NCI-H187 (cell line): ENCODE results near the gene ANKRD33B.
"Not testable (repeated sequence)": the region's sequence is repeated elsewhere in the genome, so short reads cannot be mapped to it uniquely, and the experiment has no call there.

Experiments
- DNase-seq, 2 experiments: peaks; one replicate each; lab custom pipeline; 2025; lab: John Stamatoyannopoulos, UW

ANKRD33B gene

GRCh38 chr5:10563945-10564837 lies at the start of gene ANKRD33B:
TSS of gene ANKRD33B (plus strand) at chr5:10564070. CDS start at chr5:10564468, 398 bp downstream.
- DNase-seq: no peak

DNA sequence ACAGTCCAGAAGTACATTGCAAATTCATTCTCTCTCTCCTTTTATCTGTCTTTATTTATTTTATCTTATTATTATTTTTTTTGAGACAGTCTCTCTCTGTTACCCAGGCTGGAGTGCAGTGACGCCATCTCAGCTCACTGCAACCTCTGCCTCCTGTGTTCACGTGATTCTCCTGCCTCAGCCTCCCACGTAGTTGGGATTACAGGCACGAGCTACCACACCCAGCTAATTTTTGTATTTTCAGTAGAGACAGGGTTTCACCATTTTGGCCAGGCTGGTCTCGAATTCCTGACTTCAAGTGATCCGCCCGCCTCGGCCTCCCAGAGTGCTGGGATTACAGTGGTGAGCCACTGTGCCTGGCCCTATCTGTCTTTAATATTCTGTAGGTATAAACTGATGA lies 49.3 kb upstream of the ANKRD33B start:
- not testable (repeated sequence) for DNase-seq

DNA sequence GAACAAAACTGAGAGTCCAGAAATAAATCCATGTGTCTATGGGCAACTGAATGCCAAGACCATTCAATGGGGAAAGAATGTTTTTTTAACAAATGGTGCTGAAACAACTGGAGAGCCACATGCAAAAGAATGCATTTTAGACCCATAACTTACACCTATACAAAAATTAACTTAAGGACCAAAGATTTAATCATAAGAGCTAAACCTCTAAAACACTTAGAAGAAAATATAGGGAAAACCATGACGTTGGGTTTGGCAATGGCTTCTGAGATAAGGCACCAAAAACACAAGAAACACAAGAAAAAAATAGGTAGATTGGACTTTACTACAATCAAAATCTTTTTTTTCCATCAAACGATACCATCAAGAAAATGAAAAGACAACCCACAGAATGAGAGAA lies 48.4 kb upstream of the ANKRD33B start:
- no peak for DNase-seq

DNA sequence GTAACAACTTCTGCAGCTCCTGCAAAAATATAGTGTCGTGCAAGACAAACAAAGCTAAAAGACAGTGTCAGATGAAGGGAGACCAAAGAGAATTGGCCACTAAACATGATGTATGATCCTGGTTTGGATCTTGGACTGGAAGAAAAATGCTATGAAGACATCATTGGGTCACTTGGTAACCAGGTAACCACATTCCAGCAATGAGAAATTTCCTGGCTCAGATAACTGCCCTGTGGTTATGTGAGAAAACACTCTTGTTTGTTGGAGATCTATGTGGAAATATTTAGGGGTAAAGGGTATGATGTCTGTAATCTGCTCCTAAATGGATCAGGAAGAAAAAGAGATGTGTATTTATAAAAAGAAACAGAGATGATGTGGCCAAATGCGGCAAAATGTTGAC lies 45.5 kb upstream of the ANKRD33B start:
- DNase-seq: no peak

DNA sequence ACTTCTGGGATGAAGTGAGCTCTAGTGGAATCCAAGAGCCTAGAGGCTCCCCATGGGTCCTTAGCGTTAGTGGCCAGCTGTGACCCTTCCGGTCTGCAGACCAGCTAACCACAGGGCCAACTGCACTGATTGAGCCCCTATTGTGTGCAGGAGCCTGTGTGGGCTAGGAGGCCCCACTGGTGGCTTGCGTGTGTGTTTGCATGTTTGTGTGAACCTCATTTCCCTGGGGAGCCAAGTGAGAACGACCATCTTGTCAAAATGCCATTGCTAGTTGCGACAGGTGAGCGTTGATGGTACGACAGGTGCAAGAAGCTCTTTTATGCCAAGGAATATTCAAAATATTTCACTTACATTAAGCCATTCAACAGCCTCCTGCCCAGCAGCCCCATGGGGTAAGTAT lies 44.1 kb upstream of the ANKRD33B start:
- peak in 1 of 2 experiments; percentile 29 for DNase-seq

DNA sequence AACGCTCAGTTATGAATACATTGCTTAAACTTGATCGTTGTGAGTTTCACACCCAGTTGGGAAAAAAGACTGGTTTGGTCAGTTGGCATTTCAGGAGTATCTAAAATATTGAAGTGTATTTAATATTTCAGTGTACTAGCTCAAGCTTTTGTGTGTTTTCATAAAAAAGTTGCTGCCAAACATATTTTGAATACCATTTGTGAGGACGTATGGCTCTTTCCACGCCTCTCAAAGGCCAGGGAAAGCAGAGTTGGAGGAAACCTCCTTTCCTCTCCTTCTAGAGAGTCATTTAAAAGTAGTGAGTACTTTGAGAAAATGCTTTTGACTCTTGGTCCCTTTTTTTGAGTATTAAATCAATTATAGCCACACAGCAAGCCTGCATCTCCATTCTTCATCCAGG lies 43.2 kb upstream of the ANKRD33B start:
- no peak for DNase-seq

GRCh38 chr5:10521466-10522223 lies 42.2 kb upstream of the ANKRD33B start:
- DNase-seq: no peak

GRCh38 chr5:10522224-10522611 lies 41.7 kb upstream of the ANKRD33B start:
- no peak for DNase-seq

GRCh38 chr5:10524376-10525123 lies 39.3 kb upstream of the ANKRD33B start:
- no peak for DNase-seq

- no peak for DNase-seq
Measured at GRCh38 chr5:10525124-10525495, 38.8 kb upstream of the ANKRD33B start.

- no peak for DNase-seq
Measured at GRCh38 chr5:10527281-10527950, 36.5 kb upstream of the ANKRD33B start.

DNA sequence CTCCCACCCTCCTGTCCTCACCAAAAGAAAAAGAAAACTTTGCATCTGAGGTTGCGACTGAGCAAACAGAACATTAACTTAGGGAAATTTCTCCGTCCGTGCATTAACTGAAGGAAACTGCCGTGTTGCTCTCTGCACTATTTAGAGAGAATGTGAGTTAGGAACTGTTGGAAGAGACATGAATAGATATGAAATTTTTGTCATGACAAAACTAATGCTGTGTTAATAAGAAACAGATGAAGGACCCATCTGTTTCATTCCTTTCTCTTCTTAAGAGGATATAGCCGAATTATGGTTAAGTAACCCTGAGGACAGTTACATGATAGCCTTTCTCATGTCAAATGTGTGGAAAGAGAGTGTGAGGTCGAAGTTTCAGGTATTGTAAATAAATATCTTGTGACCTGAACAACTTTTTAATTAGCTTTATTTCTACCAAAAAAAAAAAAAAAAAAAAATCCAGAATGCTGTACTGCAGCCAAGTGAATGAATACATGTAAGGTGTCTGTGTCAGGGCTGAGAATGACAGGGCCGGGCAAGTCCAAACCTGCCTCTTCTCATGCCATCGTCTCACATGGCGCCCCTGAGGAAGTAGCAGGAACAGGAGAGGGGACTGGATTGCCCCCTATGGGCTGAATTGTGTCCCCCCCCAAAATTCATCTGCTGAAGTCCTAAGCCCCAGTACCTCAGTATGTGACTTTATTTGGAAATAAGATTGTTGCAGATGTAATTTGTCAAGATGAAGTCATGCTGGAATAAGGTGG lies 35.6 kb upstream of the ANKRD33B start:
- peak in 1 of 2 experiments; percentile 14 for DNase-seq

DNA sequence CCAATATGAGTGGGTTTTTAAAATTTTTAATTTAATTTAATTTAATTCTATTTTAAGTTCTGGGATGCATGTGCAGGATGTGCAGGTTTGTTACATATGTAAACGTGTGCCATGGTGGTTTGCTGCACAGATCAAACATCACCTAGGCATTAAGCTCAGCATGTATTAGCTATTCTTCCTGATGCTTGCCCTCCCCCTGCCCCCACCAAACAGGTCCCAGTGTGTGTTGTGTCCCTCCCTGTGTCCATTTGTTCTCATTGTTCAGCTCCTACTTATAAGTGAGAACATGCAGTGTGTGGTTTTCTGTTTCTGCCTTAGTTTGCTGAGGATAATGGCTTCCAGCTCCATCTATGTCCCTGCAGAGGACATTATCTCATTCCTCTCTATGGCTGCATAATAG lies 35.0 kb upstream of the ANKRD33B start:
- DNase-seq: no peak

GRCh38 chr5:10530601-10531320 lies 33.1 kb upstream of the ANKRD33B start:
- DNase-seq: no peak

GRCh38 chr5:10532421-10532820 lies 31.4 kb upstream of the ANKRD33B start:
- DNase-seq: no peak

DNA sequence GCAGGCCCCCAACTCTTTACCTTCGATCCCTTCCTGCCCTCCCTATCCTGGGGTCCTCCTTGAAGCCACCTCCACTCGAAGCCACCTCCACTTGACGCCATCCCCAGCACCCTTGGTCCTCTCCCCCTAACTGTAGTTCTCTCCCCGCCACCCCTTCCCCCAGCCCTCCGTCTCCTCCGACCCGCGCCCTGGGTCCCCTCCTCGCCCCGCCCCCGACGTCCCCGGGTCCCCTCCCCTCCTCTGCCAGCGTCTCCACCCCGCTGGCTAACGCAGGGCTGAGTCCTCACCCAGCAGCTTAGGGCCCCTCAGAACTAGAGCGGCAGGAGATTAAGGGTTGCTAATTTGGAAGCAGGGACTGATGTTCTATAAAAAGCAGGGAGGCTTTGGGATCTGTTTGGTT lies 30.6 kb upstream of the ANKRD33B start:
- no peak for DNase-seq

GRCh38 chr5:10534561-10535530 lies 29.0 kb upstream of the ANKRD33B start:
- DNase-seq: no peak

GRCh38 chr5:10536511-10536910 lies 27.4 kb upstream of the ANKRD33B start:
- no peak for DNase-seq

DNA sequence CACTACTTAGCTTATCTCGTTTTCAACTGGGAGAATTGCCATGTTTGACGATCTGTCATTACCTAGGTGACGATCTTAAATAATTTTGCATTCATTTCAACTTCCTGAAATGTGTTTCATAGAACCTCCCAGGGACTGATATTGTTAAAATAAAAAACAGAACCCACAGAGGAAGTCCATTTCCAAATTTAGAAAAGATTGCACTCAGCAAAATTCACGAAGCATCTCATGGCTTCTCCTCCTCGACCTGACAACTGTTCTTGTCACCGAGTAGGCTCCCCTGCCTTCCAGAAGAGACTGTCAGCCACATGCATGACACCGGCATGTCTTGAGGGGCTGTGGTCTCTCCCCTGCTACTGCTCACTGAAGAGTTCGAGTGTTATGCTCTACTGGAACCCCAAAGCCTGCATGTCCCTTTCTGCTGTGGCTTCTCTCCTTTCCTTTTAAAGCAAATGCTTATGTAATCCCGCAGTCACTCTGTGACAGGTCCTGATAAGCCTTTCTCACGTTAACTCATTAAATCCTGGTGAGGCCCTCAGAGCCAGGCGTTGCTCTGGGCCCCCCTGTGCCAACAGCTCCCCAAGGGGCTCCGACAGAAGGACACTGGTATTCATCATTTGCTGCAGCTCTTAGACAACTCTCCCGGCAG lies 26.8 kb upstream of the ANKRD33B start:
- DNase-seq: no peak
